GM23338 (cell line): Measurements from ENCODE around the gene ATG2A. TPM values are rescaled to one million over a fixed set of nuclear protein-coding genes. Genes with fewer than 3 reads are reported as not detected.

Source experiments
- ATAC-seq: fragments of 200-7000 bp; cut with Tn5 transposase; 3 replicates; pipeline ENCODE4 v1.9.1; 2020
- DNase-seq: peaks from one replicate; pipeline ENCODE4 v3.0.0-alpha.2; 2015; ENCODE audit warnings: low spot score
- H2AFZ ChIP-seq: fragments of 200-600 bp; sonication (generic); 2 replicates; pipeline ENCODE4 v1.8.0; 2016; ENCODE audit warnings: antibody characterized with exemption, mild to moderate bottlenecking, moderate library complexity
- H3F3A ChIP-seq: fragments of 200-600 bp; sonication (generic); replicated peaks from 2 replicates; pipeline ENCODE4 v1.8.0; 2017; ENCODE audit warnings: antibody characterized with exemption, mixed run types, low read depth
- H3K27ac ChIP-seq: fragments of 200-600 bp; sonication (generic); 2 replicates; pipeline ENCODE4 v1.6.1; 2016; ENCODE audit warnings: low read depth
- H3K27me3 ChIP-seq: fragments of 200-600 bp; sonication (generic); 2 replicates; pipeline ENCODE4 v1.8.0; 2016; ENCODE audit warnings: mild to moderate bottlenecking, mixed run types, moderate library complexity; ENCODE audit not compliant: insufficient read depth
- H3K36me3 ChIP-seq: fragments of 200-600 bp; sonication (generic); 2 replicates; pipeline ENCODE4 v1.8.0; 2016; ENCODE audit warnings: mild to moderate bottlenecking; ENCODE audit not compliant: insufficient read depth
- H3K4me1 ChIP-seq: fragments of 200-600 bp; sonication (generic); 2 replicates; pipeline ENCODE4 v1.8.0; 2016; ENCODE audit warnings: mild to moderate bottlenecking, moderate library complexity; ENCODE audit not compliant: insufficient read depth
- H3K4me2 ChIP-seq: fragments of 200-600 bp; sonication (generic); 2 replicates; pipeline ENCODE4 v1.7.1; 2017; ENCODE audit warnings: mixed run types
- H3K4me3 ChIP-seq: fragments of 200-600 bp; sonication (generic); 2 replicates; pipeline ENCODE4 v1.6.1; 2016; ENCODE audit warnings: mixed run types
- H3K79me2 ChIP-seq: fragments of 200-600 bp; sonication (generic); replicated peaks from 2 replicates; pipeline ENCODE4 v1.8.0; 2017; ENCODE audit warnings: mild to moderate bottlenecking; ENCODE audit not compliant: insufficient read depth
- H3K9me2 ChIP-seq: fragments of 200-600 bp; sonication (generic); 2 replicates; pipeline ENCODE4 v1.8.0; 2017; ENCODE audit not compliant: insufficient read depth
- H4K20me1 ChIP-seq: fragments of 200-600 bp; sonication (generic); replicated peaks from 2 replicates; pipeline ENCODE4 v1.8.0; 2017; ENCODE audit warnings: mild to moderate bottlenecking; ENCODE audit not compliant: insufficient read depth
- H3K27ac Mint-ChIP-seq: 2 replicates; pipeline ENCODE4 v1.8.0; 2020; ENCODE audit warnings: inconsistent platforms, mild to moderate bottlenecking, moderate library complexity, mixed read lengths
- H3K27me3 Mint-ChIP-seq: 3 replicates; pipeline ENCODE4 v1.8.0; 2022; ENCODE audit warnings: low read depth, mild to moderate bottlenecking, moderate library complexity, mixed read lengths, inconsistent platforms; ENCODE audit not compliant: insufficient read depth, poor library complexity
- H3K36me3 Mint-ChIP-seq: 3 replicates; pipeline ENCODE4 v1.8.0; 2021; ENCODE audit warnings: low read depth, mild to moderate bottlenecking, inconsistent platforms, moderate library complexity, mixed read lengths
- H3K4me1 Mint-ChIP-seq: 3 replicates; pipeline ENCODE4 v1.8.0; 2020; ENCODE audit warnings: mild to moderate bottlenecking, inconsistent platforms, mixed read lengths
- H3K4me3 Mint-ChIP-seq: 3 replicates; pipeline ENCODE4 v1.8.0; 2021; ENCODE audit warnings: moderate library complexity, mild to moderate bottlenecking, inconsistent platforms, mixed read lengths
- H3K9me3 Mint-ChIP-seq: 3 replicates; pipeline ENCODE4 v1.8.0; 2020; ENCODE audit warnings: moderate library complexity, mild to moderate bottlenecking, inconsistent platforms, mixed read lengths
- EZH2 ChIP-seq: fragments of 200-600 bp; sonication (generic); IDR thresholded peaks from one replicate; pipeline ENCODE4 v1.8.0; 2017; ENCODE audit warnings: antibody characterized with exemption, mild to moderate bottlenecking, low read depth; ENCODE audit not compliant: unreplicated experiment
- EZH2phosphoT487 ChIP-seq: fragments of 200-600 bp; sonication (generic); IDR thresholded peaks from one replicate; pipeline ENCODE4 v1.8.1; 2018; ENCODE audit warnings: antibody characterized with exemption; ENCODE audit not compliant: unreplicated experiment
- JUNB ChIP-seq: IDR thresholded peaks from one replicate; pipeline ENCODE4 v1.6.1; 2016; ENCODE audit warnings: antibody characterized with exemption; ENCODE audit not compliant: unreplicated experiment
- NANOG ChIP-seq: IDR thresholded peaks from 2 replicates; pipeline ENCODE4 v1.6.1; 2016; ENCODE audit warnings: antibody characterized with exemption, borderline replicate concordance
- POLR2AphosphoS5 ChIP-seq: IDR thresholded peaks from 2 replicates; pipeline ENCODE4 v1.6.1; 2016; ENCODE audit warnings: antibody characterized with exemption, low read depth
- ZNF114 ChIP-seq: fragments of 250-450 bp; sonication (Bioruptor Pico); IDR thresholded peaks from 2 replicates; pipeline ENCODE4 v1.5.0; 2020; ENCODE audit warnings: mild to moderate bottlenecking, moderate library complexity
- polyA plus RNA-seq: library from polyadenylated mRNA; unstranded; fragments of >200 nt; fragmentation: Nextera tagmentation; extraction: Ambion mirVana; gene quantifications from 2 replicates; pipeline ENCODE4 v1.2.1, GENCODE V29; 2016
- total RNA-seq: library from RNA; depleted of rRNA; stranded (reverse); fragments of >200 nt; shearing (Covaris generic); gene quantifications from 2 replicates; pipeline ENCODE4 v1.2.3, GENCODE V29; 2014
- TF ChIP-seq, protein P1 (sequence below): IDR thresholded peaks from one replicate; pipeline ENCODE4 v1.6.1; 2018; ENCODE audit warnings: antibody characterized with exemption; ENCODE audit not compliant: unreplicated experiment
- TF ChIP-seq, protein P2 (sequence below): fragments of 250-450 bp; sonication (Bioruptor Pico); IDR thresholded peaks from 2 replicates; pipeline ENCODE4 v1.5.0; 2020; ENCODE audit warnings: mild to moderate bottlenecking, moderate library complexity
- TF ChIP-seq, protein P3 (sequence below): IDR thresholded peaks from 2 replicates; pipeline ENCODE4 v1.6.1; 2016; ENCODE audit warnings: antibody characterized with exemption

ATG2A gene
- total and polyA plus RNA-seq, 2 experiments from 2014 or later: 8.7 to 31.7 TPM

DNA sequence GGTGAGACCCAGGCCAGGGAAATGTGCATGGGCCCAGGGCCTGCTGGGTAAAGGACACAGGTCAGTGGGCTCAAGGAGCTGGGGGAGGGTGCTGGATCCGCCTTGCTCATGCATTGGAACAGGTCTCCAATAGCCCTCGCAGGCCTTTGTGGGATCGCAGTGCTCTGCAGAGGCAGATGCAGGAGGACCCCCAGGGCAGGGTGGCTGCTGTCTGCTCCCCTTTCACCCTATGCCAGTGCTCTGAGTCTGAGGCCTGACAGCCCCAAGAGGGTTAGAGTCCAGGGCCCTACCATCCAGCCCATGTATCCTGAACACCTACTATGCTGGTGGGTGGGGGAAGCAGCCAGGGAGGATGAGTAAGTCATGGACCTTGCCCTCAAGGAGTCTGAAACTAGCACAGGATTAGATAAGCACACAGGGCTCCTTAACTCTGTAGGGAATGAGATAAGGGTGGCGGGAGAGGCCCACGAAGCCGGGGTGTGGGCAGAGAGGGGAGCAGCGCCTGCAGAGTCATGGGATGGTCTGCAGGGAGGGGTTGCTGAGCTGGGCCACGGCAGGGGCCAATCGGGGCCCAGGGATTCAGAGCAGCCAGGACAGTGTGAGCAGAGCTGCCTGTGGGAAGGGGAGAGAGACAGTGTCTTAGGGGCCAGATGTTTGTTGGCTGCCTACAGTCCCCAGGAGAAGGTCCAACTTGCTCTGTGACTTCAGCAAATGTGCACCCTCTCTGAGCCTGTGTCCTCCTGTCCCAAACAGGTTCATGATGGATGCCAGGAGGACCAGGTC lies 28.1 kb downstream of the ATG2A start:
- ATAC-seq (peak; percentile 37), DNase-seq (no peak)
- H3K27ac Mint-ChIP-seq: no peak overlapping the region
- 0 out of 2 replicates have a peak, but pooled peaks cover 2% of the 10 kb centered on the region for H3F3A ChIP-seq
- peak overlapping the region; percentile 98 for H2AFZ ChIP-seq
- H3K27ac ChIP-seq: no peak overlapping the region
- H3K4me2 ChIP-seq: no peak overlapping the region
- TF ChIP-seq, protein P1, sequence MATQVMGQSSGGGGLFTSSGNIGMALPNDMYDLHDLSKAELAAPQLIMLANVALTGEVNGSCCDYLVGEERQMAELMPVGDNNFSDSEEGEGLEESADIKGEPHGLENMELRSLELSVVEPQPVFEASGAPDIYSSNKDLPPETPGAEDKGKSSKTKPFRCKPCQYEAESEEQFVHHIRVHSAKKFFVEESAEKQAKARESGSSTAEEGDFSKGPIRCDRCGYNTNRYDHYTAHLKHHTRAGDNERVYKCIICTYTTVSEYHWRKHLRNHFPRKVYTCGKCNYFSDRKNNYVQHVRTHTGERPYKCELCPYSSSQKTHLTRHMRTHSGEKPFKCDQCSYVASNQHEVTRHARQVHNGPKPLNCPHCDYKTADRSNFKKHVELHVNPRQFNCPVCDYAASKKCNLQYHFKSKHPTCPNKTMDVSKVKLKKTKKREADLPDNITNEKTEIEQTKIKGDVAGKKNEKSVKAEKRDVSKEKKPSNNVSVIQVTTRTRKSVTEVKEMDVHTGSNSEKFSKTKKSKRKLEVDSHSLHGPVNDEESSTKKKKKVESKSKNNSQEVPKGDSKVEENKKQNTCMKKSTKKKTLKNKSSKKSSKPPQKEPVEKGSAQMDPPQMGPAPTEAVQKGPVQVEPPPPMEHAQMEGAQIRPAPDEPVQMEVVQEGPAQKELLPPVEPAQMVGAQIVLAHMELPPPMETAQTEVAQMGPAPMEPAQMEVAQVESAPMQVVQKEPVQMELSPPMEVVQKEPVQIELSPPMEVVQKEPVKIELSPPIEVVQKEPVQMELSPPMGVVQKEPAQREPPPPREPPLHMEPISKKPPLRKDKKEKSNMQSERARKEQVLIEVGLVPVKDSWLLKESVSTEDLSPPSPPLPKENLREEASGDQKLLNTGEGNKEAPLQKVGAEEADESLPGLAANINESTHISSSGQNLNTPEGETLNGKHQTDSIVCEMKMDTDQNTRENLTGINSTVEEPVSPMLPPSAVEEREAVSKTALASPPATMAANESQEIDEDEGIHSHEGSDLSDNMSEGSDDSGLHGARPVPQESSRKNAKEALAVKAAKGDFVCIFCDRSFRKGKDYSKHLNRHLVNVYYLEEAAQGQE: no peak
- no peak for TF ChIP-seq JUNB
- no peaks in the 10 kb centered on the region for H3K36me3 ChIP-seq
- H3K4me1 ChIP-seq: peaks cover 16% of the 10 kb centered on the region; the same call in 1 of the 2 replicates
- H4K20me1 ChIP-seq: no peaks in the 10 kb centered on the region
- no peak overlapping the region for H3K4me3 ChIP-seq
- no peaks in the 10 kb centered on the region; the same call in 2 of the 3 replicates for H3K36me3 Mint-ChIP-seq
- no peaks in the 10 kb centered on the region for H3K9me3 Mint-ChIP-seq
- no peaks in the 10 kb centered on the region for H3K9me2 ChIP-seq
- H3K27me3 Mint-ChIP-seq: peaks cover 6% of the 10 kb centered on the region
- peaks cover 15% of the 10 kb centered on the region for H3K4me1 Mint-ChIP-seq
- no peaks in the 10 kb centered on the region for H3K79me2 ChIP-seq
- H3K4me3 Mint-ChIP-seq: no peak overlapping the region
- H3K27me3 ChIP-seq: no peaks in the 10 kb centered on the region

DNA sequence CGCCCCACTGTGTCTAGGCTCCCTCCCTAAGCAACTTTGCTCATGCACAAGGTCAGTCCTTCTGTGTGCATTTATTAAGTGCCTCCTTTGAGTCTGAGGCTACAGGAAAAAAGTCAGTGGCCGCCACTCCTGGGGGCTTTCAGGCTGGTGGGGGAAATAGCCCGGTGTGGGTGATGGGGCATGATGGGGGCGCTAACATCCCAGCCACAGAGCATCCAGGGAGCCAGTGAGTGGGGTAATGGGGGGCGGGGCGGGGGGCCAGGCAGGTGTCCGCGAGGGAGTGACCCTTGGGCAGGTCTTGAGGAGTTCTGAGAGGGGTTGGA lies 28.6 kb downstream of the ATG2A start:
- DNase-seq (no peak), ATAC-seq (no peak)
- Histone ChIP-seq H3K4me1 (peaks cover 16% of the 10 kb centered on the region; the same call in 1 of the 2 replicates), H3F3A (0 out of 2 replicates have a peak, but pooled peaks cover 2% of the 10 kb centered on the region), H4K20me1 (no peaks in the 10 kb centered on the region), H3K27ac (peak overlapping the region; percentile 20; the same call in 1 of the 2 replicates), H3K4me2 (peak overlapping the region; percentile 91), H3K4me3 (peak overlapping the region; percentile 46), H3K27me3 (no peaks in the 10 kb centered on the region), H3K79me2 (no peaks in the 10 kb centered on the region), H2AFZ (peak overlapping the region; percentile 98), H3K36me3 (no peaks in the 10 kb centered on the region), H3K9me2 (no peaks in the 10 kb centered on the region)
- Mint-ChIP-seq H3K36me3 (no peaks in the 10 kb centered on the region; the same call in 2 of the 3 replicates), H3K27me3 (peaks cover 5% of the 10 kb centered on the region), H3K4me1 (peaks cover 15% of the 10 kb centered on the region), H3K27ac (no peak overlapping the region), H3K9me3 (no peaks in the 10 kb centered on the region), H3K4me3 (peak overlapping the region; percentile 65)
- TF ChIP-seq, protein P2, sequence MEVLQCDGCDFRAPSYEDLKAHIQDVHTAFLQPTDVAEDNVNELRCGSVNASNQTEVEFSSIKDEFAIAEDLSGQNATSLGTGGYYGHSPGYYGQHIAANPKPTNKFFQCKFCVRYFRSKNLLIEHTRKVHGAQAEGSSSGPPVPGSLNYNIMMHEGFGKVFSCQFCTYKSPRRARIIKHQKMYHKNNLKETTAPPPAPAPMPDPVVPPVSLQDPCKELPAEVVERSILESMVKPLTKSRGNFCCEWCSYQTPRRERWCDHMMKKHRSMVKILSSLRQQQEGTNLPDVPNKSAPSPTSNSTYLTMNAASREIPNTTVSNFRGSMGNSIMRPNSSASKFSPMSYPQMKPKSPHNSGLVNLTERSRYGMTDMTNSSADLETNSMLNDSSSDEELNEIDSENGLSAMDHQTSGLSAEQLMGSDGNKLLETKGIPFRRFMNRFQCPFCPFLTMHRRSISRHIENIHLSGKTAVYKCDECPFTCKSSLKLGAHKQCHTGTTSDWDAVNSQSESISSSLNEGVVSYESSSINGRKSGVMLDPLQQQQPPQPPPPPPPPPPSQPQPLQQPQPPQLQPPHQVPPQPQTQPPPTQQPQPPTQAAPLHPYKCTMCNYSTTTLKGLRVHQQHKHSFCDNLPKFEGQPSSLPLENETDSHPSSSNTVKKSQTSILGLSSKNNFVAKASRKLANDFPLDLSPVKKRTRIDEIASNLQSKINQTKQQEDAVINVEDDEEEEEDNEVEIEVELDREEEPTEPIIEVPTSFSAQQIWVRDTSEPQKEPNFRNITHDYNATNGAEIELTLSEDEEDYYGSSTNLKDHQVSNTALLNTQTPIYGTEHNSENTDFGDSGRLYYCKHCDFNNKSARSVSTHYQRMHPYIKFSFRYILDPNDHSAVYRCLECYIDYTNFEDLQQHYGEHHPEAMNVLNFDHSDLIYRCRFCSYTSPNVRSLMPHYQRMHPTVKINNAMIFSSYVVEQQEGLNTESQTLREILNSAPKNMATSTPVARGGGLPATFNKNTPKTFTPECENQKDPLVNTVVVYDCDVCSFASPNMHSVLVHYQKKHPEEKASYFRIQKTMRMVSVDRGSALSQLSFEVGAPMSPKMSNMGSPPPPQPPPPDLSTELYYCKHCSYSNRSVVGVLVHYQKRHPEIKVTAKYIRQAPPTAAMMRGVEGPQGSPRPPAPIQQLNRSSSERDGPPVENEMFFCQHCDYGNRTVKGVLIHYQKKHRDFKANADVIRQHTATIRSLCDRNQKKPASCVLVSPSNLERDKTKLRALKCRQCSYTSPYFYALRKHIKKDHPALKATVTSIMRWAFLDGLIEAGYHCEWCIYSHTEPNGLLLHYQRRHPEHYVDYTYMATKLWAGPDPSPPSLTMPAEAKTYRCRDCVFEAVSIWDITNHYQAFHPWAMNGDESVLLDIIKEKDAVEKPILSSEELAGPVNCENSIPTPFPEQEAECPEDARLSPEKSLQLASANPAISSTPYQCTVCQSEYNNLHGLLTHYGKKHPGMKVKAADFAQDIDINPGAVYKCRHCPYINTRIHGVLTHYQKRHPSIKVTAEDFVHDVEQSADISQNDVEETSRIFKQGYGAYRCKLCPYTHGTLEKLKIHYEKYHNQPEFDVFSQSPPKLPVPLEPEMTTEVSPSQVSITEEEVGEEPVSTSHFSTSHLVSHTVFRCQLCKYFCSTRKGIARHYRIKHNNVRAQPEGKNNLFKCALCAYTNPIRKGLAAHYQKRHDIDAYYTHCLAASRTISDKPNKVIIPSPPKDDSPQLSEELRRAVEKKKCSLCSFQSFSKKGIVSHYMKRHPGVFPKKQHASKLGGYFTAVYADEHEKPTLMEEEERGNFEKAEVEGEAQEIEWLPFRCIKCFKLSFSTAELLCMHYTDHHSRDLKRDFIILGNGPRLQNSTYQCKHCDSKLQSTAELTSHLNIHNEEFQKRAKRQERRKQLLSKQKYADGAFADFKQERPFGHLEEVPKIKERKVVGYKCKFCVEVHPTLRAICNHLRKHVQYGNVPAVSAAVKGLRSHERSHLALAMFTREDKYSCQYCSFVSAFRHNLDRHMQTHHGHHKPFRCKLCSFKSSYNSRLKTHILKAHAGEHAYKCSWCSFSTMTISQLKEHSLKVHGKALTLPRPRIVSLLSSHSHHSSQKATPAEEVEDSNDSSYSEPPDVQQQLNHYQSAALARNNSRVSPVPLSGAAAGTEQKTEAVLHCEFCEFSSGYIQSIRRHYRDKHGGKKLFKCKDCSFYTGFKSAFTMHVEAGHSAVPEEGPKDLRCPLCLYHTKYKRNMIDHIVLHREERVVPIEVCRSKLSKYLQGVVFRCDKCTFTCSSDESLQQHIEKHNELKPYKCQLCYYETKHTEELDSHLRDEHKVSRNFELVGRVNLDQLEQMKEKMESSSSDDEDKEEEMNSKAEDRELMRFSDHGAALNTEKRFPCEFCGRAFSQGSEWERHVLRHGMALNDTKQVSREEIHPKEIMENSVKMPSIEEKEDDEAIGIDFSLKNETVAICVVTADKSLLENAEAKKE (CRISPR knock-in tag): no peak
- TF ChIP-seq, protein P3, sequence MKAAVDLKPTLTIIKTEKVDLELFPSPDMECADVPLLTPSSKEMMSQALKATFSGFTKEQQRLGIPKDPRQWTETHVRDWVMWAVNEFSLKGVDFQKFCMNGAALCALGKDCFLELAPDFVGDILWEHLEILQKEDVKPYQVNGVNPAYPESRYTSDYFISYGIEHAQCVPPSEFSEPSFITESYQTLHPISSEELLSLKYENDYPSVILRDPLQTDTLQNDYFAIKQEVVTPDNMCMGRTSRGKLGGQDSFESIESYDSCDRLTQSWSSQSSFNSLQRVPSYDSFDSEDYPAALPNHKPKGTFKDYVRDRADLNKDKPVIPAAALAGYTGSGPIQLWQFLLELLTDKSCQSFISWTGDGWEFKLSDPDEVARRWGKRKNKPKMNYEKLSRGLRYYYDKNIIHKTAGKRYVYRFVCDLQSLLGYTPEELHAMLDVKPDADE: no peak
- no peak for TF ChIP-seq POLR2AphosphoS5
- no peak for TF ChIP-seq EZH2phosphoT487
- TF ChIP-seq JUNB: no peak
- TF ChIP-seq NANOG: no peak
- TF ChIP-seq ZNF114 (CRISPR knock-in tag): no peak
- no peak for TF ChIP-seq EZH2
